GM18507 (cell line): ENCODE data around the gene UBASH3A.

Experiments used
- DNase-seq: peaks from one replicate; pipeline ENCODE4 v3.0.0; 2011; ENCODE audit warnings: low read depth; ENCODE audit not compliant: insufficient read length; ENCODE audit errors: extremely low spot score
- FAIRE-seq: peaks from 2 replicates; lab custom pipeline; 2011; peaks lifted over from hg19 to GRCh38; lab: Jason Lieb, UNC

UBASH3A gene

GRCh38 chr21:42423685-42424084 lies 20.0 kb downstream of the UBASH3A start:
- FAIRE-seq (no peak), DNase-seq (no peak)

GRCh38 chr21:42424914-42425541 lies 21.3 kb downstream of the UBASH3A start:
- DNase-seq = no peak
- FAIRE-seq = peak; percentile 78

GRCh38 chr21:42425591-42425990 lies 21.9 kb downstream of the UBASH3A start:
- FAIRE-seq = no peak

GRCh38 chr21:42426424-42426823 lies 22.7 kb downstream of the UBASH3A start:
- FAIRE-seq = peak; percentile 5

More at GRCh38 chr21:42425591-42425990, 21.9 kb downstream of the UBASH3A start:
- no peak for DNase-seq

GRCh38 chr21:42426876-42427480 lies 23.3 kb downstream of the UBASH3A start:
- FAIRE-seq (no peak), DNase-seq (no peak)

More at GRCh38 chr21:42426424-42426823, 22.7 kb downstream of the UBASH3A start:
- DNase-seq = no peak

- DNase-seq = no peak
- no peak for FAIRE-seq
Observed at GRCh38 chr21:42427809-42428419, 24.2 kb downstream of the UBASH3A start.

- DNase-seq (no peak), FAIRE-seq (no peak)
Observed at GRCh38 chr21:42429021-42429420, 25.3 kb downstream of the UBASH3A start.

GRCh38 chr21:42429856-42430255 lies 26.2 kb downstream of the UBASH3A start:
- FAIRE-seq (no peak), DNase-seq (no peak)

GRCh38 chr21:42430521-42430920 lies 26.8 kb downstream of the UBASH3A start:
- DNase-seq (no peak), FAIRE-seq (no peak)

- no peak for DNase-seq
- no peak for FAIRE-seq
Observed at GRCh38 chr21:42431196-42431595, 27.5 kb downstream of the UBASH3A start.

- FAIRE-seq (no peak), DNase-seq (no peak)
Observed at GRCh38 chr21:42432695-42433094, 29.0 kb downstream of the UBASH3A start.

- DNase-seq (no peak), FAIRE-seq (no peak)
Observed at GRCh38 chr21:42433946-42434551, 30.3 kb downstream of the UBASH3A start.

GRCh38 chr21:42434884-42435283 lies 31.2 kb downstream of the UBASH3A start:
- DNase-seq = no peak
- FAIRE-seq = no peak

GRCh38 chr21:42435401-42435800 lies 31.7 kb downstream of the UBASH3A start:
- no peak for DNase-seq
- FAIRE-seq = no peak

GRCh38 chr21:42435833-42436232 lies 32.1 kb downstream of the UBASH3A start:
- FAIRE-seq (no peak), DNase-seq (no peak)

- FAIRE-seq = no peak
- no peak for DNase-seq
Observed at GRCh38 chr21:42436914-42437313, 33.2 kb downstream of the UBASH3A start.

GRCh38 chr21:42437786-42438185 lies 34.1 kb downstream of the UBASH3A start:
- DNase-seq (no peak), FAIRE-seq (no peak)

- FAIRE-seq (no peak), DNase-seq (no peak)
Observed at GRCh38 chr21:42438316-42439205, 34.9 kb downstream of the UBASH3A start.

GRCh38 chr21:42439284-42440186 lies 35.8 kb downstream of the UBASH3A start:
- FAIRE-seq (peak; percentile 81), DNase-seq (no peak)
